MM.1S (cell line): ENCODE measurements around the gene ENOX1.

Source experiments
- DNase-seq: peaks from one replicate; pipeline ENCODE4 v3.0.0-alpha.2; 2015
- H2AFZ ChIP-seq: fragments of 300-600 bp; sonication (generic); 2 replicates; pipeline ENCODE4 v1.6.0; 2016; ENCODE audit warnings: antibody characterized with exemption, low read length
- H3F3A ChIP-seq: fragments of 300-600 bp; sonication (generic); 2 replicates; pipeline ENCODE4 v1.6.1; 2016; ENCODE audit warnings: mild to moderate bottlenecking, antibody characterized with exemption, low read length, moderate library complexity, mixed read lengths; ENCODE audit not compliant: insufficient read depth
- H3K27ac ChIP-seq: fragments of 300-600 bp; sonication (generic); 2 replicates; pipeline ENCODE4 v1.5.1; 2016; ENCODE audit warnings: mild to moderate bottlenecking, low read length
- H3K27me3 ChIP-seq: fragments of 300-600 bp; sonication (generic); replicated peaks from 2 replicates; pipeline ENCODE4 v1.6.0; 2016; ENCODE audit warnings: low read length; ENCODE audit not compliant: insufficient read depth
- H3K36me3 ChIP-seq: fragments of 300-600 bp; sonication (generic); replicated peaks from 2 replicates; pipeline ENCODE4 v1.6.1; 2016; ENCODE audit warnings: mild to moderate bottlenecking, low read length, mixed read lengths; ENCODE audit not compliant: insufficient read depth
- H3K4me1 ChIP-seq: fragments of 300-600 bp; sonication (generic); 2 replicates; pipeline ENCODE4 v1.6.1; 2016; ENCODE audit warnings: low read length, mixed read lengths
- H3K4me2 ChIP-seq: fragments of 300-600 bp; sonication (generic); 2 replicates; pipeline ENCODE4 v1.6.0; 2016; ENCODE audit warnings: low read depth, low read length
- H3K4me3 ChIP-seq: fragments of 300-600 bp; sonication (generic); 2 replicates; pipeline ENCODE4 v1.5.1; 2016; ENCODE audit warnings: low read length, mixed read lengths
- H3K79me2 ChIP-seq: fragments of 300-600 bp; sonication (generic); 2 replicates; pipeline ENCODE4 v1.6.1; 2016; ENCODE audit warnings: mixed run types, low read length, mixed read lengths
- H3K9ac ChIP-seq: fragments of 300-600 bp; sonication (generic); 2 replicates; pipeline ENCODE4 v1.6.1; 2016; ENCODE audit warnings: low read length, mixed read lengths
- H3K9me2 ChIP-seq: fragments of 300-600 bp; sonication (generic); replicated peaks from 2 replicates; pipeline ENCODE4 v1.6.1; 2016; ENCODE audit warnings: mild to moderate bottlenecking, low read length, mixed read lengths; ENCODE audit not compliant: insufficient read depth
- H3K9me3 ChIP-seq: fragments of 300-600 bp; sonication (generic); replicated peaks from 2 replicates; pipeline ENCODE4 v1.6.1; 2016; ENCODE audit warnings: mild to moderate bottlenecking, low read length, mixed read lengths; ENCODE audit not compliant: insufficient read depth
- H4K20me1 ChIP-seq: fragments of 300-600 bp; sonication (generic); 2 replicates; pipeline ENCODE4 v1.6.1; 2016; ENCODE audit warnings: mild to moderate bottlenecking, low read length, moderate library complexity, mixed read lengths; ENCODE audit not compliant: insufficient read depth
- EZH2 ChIP-seq: fragments of 300-600 bp; sonication (generic); optimal IDR thresholded peaks from 2 replicates; pipeline ENCODE3; 2017; ENCODE audit warnings: low read depth, mild to moderate bottlenecking, antibody characterized with exemption, low read length, mixed read lengths
- EZH2phosphoT487 ChIP-seq: fragments of 300-600 bp; sonication (generic); IDR thresholded peaks from 2 replicates; pipeline ENCODE4 v1.6.1; 2018; ENCODE audit warnings: antibody characterized with exemption, low read length
- TF ChIP-seq, protein P1 (sequence below): fragments of 300-600 bp; sonication (generic); IDR thresholded peaks from 2 replicates; pipeline ENCODE4 v1.5.1; 2016; ENCODE audit warnings: antibody characterized with exemption, low read length, mixed read lengths

The ENOX1 gene

DNA sequence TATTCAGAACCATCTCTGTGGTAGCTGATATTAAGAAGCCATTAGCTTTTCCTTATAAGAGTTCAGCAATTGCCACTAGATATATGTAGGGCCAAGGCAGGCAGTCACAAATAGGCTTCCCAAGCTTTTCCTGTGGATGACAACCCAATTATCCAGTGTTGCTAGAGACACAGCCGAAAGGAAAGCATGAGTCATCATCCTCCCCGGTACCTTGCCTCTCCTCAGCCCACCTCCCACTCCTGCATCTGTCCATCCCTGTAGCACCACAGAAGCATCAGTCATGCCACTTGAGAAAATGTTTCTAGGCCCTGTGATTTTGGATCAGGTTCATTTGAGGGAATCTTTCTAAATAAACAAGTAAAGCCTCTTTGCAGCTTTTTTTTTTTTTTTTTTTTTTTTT lies 559.1 kb downstream of the ENOX1 start:
- no peak for TF ChIP-seq EZH2
- TF ChIP-seq, protein P1, sequence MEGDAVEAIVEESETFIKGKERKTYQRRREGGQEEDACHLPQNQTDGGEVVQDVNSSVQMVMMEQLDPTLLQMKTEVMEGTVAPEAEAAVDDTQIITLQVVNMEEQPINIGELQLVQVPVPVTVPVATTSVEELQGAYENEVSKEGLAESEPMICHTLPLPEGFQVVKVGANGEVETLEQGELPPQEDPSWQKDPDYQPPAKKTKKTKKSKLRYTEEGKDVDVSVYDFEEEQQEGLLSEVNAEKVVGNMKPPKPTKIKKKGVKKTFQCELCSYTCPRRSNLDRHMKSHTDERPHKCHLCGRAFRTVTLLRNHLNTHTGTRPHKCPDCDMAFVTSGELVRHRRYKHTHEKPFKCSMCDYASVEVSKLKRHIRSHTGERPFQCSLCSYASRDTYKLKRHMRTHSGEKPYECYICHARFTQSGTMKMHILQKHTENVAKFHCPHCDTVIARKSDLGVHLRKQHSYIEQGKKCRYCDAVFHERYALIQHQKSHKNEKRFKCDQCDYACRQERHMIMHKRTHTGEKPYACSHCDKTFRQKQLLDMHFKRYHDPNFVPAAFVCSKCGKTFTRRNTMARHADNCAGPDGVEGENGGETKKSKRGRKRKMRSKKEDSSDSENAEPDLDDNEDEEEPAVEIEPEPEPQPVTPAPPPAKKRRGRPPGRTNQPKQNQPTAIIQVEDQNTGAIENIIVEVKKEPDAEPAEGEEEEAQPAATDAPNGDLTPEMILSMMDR, result no peak
- TF ChIP-seq EZH2phosphoT487, result no peak
- DNase-seq, result no peak
- Histone ChIP-seq H3K4me2 (no peak overlapping the region), H3K9ac (no peak overlapping the region), H3K36me3 (no peaks in the 10 kb centered on the region), H3F3A (no peaks in the 10 kb centered on the region), H3K79me2 (no peaks in the 10 kb centered on the region), H3K4me1 (no peaks in the 10 kb centered on the region), H3K9me2 (no peaks in the 10 kb centered on the region), H3K27ac (no peak overlapping the region), H3K27me3 (no peaks in the 10 kb centered on the region), H3K9me3 (no peaks in the 10 kb centered on the region), H2AFZ (no peak overlapping the region), H4K20me1 (no peaks in the 10 kb centered on the region), H3K4me3 (no peak overlapping the region)

GRCh38 chr13:43223216-43223615 lies 563.6 kb downstream of the ENOX1 start:
- TF ChIP-seq EZH2phosphoT487 (no peak), EZH2 (no peak)
- TF ChIP-seq, protein P1, result no peak
- H3F3A ChIP-seq, result no peaks in the 10 kb centered on the region
- no peaks in the 10 kb centered on the region for H3K79me2 ChIP-seq
- no peaks in the 10 kb centered on the region for H3K9me2 ChIP-seq
- H3K27me3 ChIP-seq, result no peaks in the 10 kb centered on the region
- no peak for DNase-seq
- H3K4me2 ChIP-seq, result no peak overlapping the region
- H3K36me3 ChIP-seq, result no peaks in the 10 kb centered on the region
- H4K20me1 ChIP-seq, result no peaks in the 10 kb centered on the region
- no peak overlapping the region for H3K4me3 ChIP-seq
- H3K9ac ChIP-seq, result no peak overlapping the region
- no peaks in the 10 kb centered on the region for H3K9me3 ChIP-seq
- H3K27ac ChIP-seq, result no peak overlapping the region
- no peak overlapping the region for H2AFZ ChIP-seq
- no peaks in the 10 kb centered on the region for H3K4me1 ChIP-seq

DNA sequence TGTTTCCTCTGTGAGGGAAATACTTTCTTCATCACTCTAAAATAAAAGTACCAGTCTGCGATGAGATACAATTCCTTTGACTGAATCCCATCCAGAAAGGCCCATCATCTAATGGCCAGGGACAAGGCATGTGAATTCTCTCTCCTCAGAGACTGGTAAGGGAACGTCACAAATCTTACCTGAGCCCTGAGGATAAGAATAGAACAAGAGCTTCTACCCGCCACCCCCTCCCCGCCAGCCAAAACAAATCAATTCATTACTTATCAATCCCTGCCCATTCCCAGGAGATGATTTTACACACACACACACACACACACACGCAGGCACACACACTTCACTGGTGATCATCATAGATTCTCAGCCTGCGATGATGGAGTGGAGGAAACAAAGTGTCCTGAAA lies 564.7 kb downstream of the ENOX1 start:
- Histone ChIP-seq H3K9me2 (no peaks in the 10 kb centered on the region), H3K4me1 (no peaks in the 10 kb centered on the region), H3K79me2 (no peaks in the 10 kb centered on the region), H3K9ac (no peak overlapping the region), H4K20me1 (no peaks in the 10 kb centered on the region), H3K36me3 (no peaks in the 10 kb centered on the region), H3K4me3 (no peak overlapping the region), H3K9me3 (no peaks in the 10 kb centered on the region), H2AFZ (no peak overlapping the region), H3K4me2 (no peak overlapping the region), H3F3A (no peaks in the 10 kb centered on the region), H3K27me3 (no peaks in the 10 kb centered on the region), H3K27ac (no peak overlapping the region)
- no peak for TF ChIP-seq EZH2
- TF ChIP-seq, protein P1, result no peak
- no peak for TF ChIP-seq EZH2phosphoT487
- no peak for DNase-seq
